CD4-positive, alpha-beta T cell treated with Interleukin-6 for 4 hours (primary cell): ENCODE measurements around the gene GPX5.
A peak's percentile ranks its signal among the peaks of the same experiment; 100 is the strongest.
"Not testable (repeated sequence)": the region's sequence is repeated elsewhere in the genome, so short reads cannot be mapped to it uniquely, and the experiment has no call there.

ENCODE experiments used
- DNase-seq: peaks from one replicate; pipeline ENCODE4 v3.0.0-alpha.2; 2020; ENCODE audit warnings: mixed read lengths

Gene GPX5, protein sequence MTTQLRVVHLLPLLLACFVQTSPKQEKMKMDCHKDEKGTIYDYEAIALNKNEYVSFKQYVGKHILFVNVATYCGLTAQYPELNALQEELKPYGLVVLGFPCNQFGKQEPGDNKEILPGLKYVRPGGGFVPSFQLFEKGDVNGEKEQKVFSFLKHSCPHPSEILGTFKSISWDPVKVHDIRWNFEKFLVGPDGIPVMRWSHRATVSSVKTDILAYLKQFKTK

DNA sequence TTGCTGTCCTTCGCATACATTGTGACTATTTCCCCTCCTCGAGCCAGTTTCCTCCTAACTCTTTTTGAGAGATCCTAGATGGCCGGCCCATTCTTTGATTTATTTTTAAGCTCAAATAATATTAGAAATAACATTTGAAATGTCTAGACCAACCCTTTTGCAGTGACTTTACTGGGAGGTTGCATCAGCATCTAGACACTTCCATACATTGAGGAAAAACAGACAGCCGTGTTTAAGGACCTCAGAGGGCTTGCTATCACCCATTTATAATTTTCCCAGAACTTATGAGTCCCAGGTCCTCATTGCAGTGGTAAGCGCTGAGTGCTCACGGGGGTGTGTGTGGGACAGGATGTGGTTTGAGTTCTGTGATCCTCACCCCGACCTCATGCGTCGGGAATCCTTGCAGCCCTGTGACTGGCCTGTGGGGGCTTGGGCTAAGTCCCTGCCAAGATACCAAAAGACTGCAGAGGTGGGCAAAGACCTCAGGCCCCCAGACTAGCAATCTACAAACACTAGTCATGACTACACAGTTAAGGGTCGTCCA, at the start of gene GPX5:
GPX5 (plus strand) TSS at position 386 of the 544 bp plus-strand sequence; CDS start at position 519, 133 bp downstream.
- DNase-seq = peak; percentile 31

- no peak for DNase-seq
Measured at GRCh38 chr6:28478518-28478917, 47.2 kb upstream of the GPX5 start.

GRCh38 chr6:28480253-28480932, 45.3 kb upstream of the GPX5 start:
- no peak for DNase-seq

- no peak for DNase-seq
Measured at GRCh38 chr6:28485482-28485881, 40.2 kb upstream of the GPX5 start.

GRCh38 chr6:28486533-28486932, 39.1 kb upstream of the GPX5 start:
- DNase-seq = no peak

DNA sequence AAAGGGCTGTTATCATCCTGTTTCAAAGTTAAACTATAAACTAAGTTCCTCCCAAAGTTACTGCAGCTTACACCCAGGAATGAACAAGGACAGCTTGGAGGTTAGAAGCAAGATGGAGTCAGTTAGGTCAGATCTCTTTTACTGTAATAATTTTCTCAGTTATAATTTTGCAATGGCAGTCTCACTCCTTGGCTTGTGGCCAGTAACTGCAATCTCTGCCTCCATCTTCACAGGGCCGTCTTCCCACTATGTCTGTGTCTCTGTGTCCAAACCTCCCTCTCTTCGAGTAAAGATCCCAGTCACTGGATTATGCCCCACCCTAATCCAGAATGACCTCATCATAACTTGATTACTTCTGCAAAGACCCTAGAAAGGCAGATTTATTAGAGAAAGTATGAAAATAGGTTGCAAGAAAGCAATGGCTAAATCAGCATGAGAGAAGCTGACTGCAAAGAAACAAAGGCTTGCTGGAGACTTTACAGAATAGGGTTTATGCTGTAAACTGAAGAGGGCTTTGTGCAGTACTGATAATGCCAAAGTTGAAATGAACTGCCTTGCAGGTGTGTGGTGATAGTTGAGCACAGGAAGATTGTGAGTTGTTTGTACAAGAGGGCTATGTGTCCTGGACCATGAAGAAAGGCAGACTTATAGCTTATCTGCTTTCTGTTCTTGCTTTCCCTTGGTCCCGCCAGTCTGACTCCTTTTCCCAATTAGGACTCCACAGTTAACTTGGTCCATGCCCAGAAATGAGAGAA, 38.5 kb upstream of the GPX5 start:
- DNase-seq = no peak

- DNase-seq = peak; percentile 22
Measured at GRCh38 chr6:28488916-28489365, 36.7 kb upstream of the GPX5 start.

DNA sequence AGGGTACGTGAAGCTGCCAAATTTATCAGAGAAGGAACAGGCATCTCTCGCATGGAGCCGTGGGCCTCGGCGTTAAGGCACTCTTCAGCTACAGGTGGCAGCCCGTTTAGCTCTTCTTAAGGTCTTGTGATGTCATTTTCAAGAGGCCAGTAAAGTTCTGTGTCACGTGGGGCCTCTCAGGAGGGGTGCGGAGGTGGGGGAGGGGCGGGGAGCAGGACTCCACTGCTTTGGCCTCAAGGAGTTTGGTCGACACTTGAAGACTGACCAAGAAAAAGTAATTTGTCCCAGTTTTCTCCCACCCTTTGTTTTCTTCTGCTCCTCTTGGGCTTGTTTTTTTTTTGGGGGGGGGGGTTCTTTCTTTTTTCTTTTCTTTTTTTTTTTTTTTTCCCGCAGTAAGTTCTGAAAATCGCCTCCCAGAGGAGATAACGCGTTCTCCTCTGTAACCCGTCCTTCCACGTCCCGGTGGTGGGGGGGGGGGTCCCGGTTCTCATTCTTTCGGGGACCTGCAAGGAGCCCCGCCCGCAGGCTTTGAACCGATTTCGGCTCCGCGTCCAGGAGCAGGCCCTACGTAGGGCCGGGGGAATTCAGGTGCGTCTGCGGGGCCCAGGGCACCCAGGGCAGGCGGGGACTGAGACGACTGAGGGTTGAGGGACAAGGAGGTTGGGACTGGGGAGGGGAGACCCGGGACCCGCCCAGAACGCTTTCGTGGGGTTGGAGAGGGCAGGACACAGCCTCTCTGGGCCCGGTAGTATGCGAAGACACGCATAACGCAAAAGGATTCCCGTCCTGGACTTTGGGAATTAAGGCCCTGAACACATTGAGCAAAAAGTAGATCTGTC, 36.1 kb upstream of the GPX5 start:
- peak; percentile 45 for DNase-seq

DNA sequence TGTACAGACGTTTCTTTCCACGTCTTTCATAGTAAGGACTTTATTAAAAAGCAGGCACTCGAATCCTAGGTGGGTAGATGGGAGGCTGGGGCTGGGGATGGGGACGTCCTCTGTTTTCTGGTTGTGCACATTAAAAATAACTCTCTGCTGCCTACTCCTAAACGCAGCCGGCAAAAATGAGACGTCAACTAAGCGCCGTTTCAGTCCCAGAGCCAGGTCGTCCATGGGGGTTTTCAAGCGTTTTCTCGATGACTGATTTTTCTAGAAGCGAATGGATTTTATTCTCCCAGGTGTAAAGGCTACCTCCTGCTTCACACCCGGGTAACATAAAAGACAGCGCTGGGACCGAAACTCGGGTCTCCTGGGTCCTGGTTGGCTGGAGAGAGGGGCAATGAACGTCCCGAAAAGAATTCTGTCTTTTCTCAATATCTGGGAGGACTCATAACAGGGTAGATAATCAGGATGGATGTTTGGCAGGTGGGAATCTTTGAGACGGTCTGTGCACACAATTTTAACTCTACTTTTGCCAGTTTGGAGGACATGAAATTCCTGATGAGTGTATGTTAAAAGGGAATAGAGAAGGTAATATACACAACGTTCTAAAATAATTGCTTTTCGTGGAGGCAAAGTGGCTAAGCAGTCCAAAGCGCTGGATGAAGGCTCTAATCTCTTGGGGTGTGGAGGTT, 35.3 kb upstream of the GPX5 start:
- peak; percentile 7 for DNase-seq

DNA sequence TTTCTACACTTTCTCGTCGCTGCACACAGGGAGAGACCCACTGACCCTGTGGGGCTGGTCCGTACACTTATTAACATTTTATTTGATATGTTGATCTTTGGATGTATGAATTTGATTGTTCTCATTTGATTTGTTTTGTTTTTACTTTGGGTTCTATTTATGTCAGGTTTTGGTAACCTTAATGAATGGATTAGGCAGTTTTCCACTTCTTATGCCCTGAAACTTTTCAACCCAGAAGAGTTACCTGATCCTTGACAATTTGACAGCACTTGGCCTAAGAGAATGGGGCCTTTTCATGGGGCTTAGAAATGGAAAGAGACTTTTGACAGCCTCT, 33.7 kb upstream of the GPX5 start:
- no peak for DNase-seq

DNA sequence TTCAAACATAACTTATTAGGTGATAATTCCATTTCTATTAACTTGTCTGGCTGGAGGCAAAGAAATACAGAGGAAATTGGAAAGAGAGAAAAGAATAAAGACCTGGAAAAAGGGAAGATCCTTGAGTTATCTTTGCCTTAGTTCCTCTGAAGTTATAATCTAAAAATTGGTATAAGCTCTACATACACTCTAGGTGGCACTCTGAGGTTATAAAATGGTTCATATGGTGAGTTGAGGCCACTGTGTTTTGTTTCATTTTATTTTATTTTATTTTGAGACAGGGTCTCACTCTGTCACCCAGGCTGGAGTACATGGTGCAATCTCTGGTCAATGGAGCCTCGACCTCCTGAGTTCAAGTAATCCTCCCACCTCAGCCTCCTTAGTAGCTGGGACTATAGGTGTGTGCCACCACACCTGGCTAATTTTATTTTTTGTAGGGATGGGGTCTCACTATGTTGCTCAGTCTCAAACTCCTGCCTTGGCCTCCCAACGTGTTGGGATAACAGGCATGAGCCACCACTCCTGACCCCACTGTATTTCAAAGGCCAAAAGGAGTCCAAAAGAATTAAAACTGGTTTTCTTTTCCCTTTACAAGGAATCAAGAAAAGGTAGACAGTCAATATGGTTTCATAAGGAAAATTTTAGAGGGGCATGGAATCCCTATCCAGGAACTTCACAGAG, 29.4 kb upstream of the GPX5 start:
- no peak for DNase-seq

- DNase-seq = no peak
Measured at GRCh38 chr6:28497306-28497705, 28.4 kb upstream of the GPX5 start.

DNA sequence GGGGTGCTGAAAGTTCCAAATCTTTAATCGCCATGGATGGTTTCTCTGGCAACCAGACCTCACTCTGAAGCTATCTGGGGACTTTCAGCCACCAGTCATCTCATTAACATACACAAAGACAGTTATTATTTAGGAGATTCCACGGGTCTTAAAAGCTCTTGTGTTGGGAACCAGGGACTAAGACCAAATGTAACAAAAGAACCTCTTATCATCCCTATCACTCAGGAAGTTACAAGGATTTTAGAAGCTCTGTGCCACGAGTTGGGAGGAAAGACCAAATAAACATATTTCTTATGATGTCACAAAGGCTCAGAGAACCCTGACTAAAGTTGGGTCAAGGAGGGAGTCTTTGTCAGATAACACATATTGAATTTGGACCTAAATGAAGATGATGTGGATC, 27.8 kb upstream of the GPX5 start:
- DNase-seq = no peak

DNA sequence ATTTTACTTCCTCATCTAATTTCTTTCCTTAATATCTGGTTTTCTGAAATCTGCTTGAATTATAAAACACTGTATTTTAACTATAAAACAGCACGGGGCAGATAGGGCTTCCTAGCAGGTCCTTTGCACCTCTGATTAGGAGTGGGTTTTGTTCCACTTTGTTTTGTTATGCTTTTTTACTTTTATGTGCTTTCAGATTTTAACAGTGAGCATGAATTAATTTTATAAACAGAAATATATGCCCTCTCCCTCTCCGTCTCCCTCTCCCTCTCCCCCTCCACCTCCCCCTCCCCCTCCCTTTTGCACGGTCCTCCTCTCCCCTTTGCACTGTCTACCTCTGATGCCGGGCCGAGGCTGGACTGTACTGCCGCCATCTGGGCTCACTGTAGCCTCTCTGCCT, 24.4 kb upstream of the GPX5 start:
- DNase-seq = no peak

- DNase-seq = not testable (repeated sequence)
Measured at GRCh38 chr6:28502136-28502535, 23.5 kb upstream of the GPX5 start.

DNA sequence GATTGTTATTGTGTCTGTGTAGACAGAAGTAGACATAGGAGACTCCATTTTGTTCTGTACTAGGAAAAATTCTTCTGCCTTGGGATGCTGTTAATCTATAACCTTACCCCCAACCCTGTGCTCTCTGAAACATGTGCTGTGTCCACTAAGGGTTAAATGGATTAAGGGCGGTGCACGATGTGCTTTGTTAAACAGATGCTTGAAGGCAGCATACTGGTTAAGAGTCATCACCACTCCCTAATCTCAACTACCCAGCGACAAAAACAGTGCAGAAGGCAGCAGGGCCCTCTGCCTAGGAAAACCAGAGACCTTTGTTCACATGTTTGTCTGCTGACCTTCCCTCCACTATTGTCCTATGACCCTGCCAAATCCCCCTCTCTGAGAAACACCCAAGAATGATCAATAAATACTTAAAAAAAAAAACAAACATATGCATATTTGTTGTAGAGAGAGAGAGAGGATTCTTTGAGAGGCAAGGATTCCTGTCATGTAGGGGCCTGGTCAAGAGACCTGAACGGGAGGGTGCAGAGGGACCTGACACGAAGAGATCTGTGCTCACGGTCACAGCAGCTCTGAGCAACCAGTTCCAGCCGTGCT, 22.9 kb upstream of the GPX5 start:
- DNase-seq = not testable (repeated sequence)

DNA sequence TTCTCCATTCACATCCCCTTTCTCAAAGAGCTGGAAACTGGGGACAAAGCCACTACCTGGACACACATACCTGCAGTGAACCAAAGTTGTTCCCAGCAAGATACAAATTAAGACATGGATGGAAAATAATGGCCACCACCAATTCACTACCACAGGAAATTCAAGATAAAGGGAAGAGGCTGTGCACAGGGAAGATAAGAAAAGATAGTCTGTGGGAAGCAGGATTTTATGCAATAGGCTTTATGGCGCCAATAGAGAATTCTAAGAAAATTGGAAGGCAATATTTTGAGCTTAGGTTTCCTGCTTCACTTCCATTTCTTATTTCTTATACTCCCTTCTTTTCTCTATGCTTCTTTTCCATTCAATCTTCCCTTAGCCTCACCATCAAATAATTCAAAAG, 19.9 kb upstream of the GPX5 start:
- DNase-seq = no peak

DNA sequence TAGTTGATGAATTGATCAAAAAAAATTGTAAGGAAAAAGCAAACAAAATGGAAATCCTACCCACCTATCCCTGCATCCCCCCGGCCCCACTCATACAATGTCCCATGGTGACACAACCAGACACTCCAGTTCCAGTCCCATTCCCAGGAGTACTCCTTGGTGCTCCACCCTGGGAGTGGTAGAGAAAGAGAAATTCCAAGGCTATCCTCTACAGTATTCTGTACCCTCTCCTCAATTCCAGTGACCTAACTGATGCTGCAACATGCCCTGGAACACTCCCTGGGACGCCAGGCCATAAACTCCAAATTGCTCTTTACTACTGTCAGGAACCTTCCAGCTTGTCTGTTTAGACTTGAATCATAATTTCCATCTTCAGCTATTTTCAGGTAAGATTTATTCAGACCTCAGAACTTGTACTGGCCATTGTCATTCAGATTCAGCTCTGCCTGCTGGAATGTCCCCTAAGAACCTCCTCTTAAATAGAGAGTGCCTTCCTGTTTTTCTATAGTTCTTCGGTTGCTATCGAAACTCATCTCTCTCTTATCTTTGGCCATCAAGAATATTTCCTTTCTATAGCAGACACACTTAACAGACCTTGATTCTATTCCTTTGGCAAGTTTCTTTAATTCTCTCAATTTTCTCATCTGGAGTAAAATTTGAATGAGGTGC, 18.7 kb upstream of the GPX5 start:
- no peak for DNase-seq

GRCh38 chr6:28511628-28512300, 13.9 kb upstream of the GPX5 start:
- DNase-seq = no peak

GRCh38 chr6:28512387-28512786, 13.3 kb upstream of the GPX5 start:
- DNase-seq = not testable (repeated sequence)
